Raji (cell line): ENCODE results near the gene PSMA5.

ENCODE experiments used
- POLR2A ChIP-seq: IDR thresholded peaks from 2 replicates; pipeline ENCODE4 v1.6.1; 2011; ENCODE audit warnings: low read depth, low read length, control low read depth; ENCODE audit not compliant: insufficient read depth

The PSMA5 gene

DNA sequence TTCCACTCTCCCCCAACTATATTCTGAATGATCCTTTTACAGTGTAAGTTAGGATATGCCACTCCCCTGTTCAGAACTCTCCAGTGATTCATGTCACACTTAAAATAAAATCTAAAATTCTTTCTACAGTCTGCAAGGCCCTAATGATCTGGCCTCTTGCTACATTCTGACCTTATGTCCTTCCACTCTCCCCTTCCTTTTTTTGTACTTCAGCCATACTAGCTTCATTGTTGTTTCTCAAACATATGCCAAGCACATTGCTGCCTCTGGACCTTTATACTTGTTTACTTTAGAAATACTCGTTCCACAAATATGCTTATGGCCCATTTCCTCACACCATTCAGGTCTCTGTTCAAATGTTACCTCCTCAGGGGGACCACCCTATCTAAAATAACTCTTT, 14.8 kb upstream of the PSMA5 start:
- no peak for TF ChIP-seq POLR2A

DNA sequence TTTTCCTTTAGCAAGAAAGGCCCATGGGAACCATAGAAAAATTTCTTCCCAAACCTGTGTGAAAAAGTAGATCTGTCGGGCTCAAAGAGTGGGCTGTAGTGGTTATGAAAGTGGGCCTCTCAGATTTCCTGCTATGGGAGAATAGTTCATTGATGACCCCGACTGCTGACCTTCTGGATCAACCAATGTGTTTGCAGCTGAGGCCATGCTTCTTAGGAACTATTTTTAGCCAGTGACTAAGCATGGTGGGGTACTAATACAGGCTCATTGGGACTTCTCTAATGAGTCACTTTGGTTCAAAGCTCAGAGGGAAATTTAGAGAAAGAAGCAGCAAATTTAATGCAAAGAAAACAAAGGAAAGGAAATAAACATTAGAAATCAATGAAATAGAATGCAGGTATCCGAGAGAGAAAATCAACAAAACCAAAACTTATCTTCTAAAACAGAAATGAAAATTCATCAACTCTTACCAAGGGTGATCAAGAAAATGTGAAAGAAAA, 12.6 kb upstream of the PSMA5 start:
- TF ChIP-seq POLR2A = no peak

DNA sequence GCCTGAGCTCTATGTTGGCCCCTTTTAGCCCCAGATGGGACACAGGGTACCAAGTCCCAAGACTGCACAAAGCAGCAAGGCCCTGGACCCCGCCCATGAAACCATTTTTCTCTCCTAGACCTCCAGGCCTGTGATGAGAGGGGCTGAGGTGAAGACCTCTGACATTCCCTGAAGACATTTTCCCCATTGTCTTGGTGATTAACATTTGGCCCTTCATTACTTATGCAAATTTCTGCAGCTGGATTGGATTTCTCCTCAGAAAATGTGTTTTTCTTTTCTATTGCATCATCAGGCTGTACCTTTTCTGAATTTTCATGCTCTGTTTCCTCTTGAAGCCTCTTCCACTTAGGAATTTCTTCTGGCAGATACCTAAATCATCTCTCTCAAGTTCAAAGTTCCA, 8.2 kb upstream of the PSMA5 start:
- no peak for TF ChIP-seq POLR2A

DNA sequence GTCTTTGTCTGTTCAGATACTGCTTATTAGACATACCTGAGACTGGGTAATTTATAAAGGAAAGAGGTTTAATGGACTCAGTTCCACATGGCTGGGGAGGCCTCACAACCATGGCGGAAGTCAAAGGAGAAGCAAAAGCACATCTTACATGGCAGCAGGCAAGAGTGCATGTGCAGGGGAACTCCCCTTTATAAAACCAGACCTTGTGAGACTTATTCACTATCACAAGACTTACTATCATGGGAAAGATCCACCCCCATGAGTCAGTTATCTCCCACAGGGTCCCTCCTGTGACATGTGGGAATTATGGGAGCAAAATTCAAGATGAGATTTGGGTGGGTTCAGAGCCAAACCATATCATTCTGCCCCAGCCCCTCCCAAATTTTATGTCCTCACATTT, 7.1 kb upstream of the PSMA5 start:
- TF ChIP-seq POLR2A = no peak

DNA sequence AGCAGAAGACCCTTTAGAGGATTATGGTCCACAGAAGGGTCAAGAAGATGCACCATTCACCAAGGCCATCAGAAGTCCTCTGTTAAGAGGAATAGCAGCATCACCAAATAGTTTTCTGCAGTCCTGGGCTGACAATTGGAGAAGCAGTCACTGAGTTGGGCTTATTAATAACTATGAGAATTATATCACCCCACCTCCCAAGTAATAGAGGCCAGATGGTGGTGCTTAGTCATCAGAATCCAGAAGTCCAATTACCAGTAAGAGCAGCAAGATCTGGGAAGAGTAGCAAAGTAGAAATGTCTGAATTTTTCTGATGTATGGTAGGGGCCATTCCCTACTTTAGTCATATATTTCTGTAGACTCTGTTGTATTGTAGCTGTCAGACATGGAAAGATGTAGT, 6.1 kb upstream of the PSMA5 start:
- TF ChIP-seq POLR2A = no peak

DNA sequence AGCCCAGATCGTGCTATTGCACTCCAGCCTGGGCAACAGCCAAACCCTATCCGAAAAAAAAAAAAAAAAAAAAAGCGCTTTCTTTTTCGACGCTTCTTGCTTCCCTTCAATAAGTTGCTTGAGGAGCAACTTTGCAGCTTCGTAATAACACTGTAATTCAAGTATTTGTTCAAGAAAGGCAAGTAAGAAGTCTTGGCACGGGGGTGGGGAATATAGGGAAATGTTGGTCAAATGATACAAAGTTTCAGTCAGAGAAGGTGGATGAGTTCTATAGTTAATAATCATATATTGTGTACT, 871 bp upstream of the PSMA5 start:
- no peak for TF ChIP-seq POLR2A

DNA sequence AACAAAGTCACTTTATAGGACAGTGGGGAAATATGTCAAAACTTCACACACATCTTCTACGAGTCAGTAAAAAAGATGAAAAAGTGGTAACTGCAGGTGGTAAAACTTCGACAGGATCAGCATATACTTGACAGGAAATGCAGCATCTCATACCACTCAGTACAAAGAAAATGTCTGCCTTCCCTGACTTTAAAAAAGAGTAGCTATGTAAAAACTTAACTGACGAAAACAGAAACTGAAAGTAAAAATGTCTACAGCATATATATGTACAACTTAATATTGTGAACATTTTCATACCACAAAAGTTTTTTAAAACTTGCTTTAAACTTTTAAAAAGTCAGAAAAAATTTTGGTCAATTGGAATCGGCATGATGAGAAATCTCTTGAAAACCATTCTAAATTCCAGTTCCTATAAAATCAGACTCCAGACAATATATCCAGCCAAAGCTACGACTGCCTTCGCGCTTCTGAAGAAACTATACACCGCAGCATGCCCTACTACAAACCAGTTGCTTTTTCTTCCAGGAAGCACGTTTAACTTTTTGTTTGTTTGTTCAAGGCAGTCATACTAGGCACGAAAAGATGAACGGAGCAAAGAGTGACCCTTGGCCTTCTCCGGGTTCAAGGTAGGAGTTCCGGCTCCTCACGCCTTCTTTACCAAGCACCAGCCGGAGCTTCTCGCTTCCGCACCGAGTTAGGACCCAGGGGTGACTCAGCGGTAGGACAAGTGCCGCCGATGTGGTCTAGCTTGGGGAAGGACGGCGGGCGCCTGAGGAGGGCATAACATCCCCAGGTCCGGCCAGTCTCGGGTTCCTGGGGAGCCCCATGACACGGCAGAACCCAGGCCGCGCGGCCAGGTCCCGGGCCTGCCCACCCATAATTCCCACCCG, 612 bp downstream of the PSMA5 start:
- no peak for TF ChIP-seq POLR2A

DNA sequence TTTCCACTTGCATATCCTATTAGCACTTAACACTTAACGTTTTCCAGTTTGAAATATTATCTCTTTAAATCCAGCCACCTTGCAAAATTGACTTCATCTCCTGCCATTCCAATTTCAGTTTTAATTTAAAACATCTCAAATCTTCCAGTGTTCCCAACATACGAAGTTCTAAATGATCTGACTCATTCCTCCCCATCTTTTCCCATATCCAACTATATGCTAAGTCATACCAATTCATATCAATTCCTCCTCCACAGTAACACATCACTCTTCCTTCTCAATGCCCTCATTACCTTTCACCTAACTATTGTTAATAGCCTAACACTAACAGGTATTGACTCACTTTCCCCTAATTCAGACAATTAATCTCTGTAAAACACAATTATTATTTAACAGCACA, 2.8 kb downstream of the PSMA5 start:
- TF ChIP-seq POLR2A = no peak

DNA sequence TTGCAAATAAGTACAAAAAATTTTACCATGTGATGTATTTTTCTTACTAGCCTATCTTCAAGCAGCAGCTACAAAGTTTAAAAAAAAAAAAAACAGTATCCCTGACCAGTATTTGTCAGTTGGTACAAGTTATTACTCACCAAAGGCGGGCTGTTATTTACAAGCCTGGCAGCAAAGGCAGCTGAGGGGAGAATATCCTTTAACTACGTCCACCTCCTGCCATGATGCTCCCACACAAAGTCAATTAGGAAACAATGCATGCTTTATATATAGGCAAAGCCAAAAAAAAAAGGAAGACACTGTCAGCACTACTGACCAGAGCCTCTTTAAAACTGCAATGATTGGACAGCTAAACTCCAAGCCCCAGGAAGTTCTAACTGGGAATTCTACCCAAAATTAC, 13.7 kb downstream of the PSMA5 start:
- TF ChIP-seq POLR2A = no peak

DNA sequence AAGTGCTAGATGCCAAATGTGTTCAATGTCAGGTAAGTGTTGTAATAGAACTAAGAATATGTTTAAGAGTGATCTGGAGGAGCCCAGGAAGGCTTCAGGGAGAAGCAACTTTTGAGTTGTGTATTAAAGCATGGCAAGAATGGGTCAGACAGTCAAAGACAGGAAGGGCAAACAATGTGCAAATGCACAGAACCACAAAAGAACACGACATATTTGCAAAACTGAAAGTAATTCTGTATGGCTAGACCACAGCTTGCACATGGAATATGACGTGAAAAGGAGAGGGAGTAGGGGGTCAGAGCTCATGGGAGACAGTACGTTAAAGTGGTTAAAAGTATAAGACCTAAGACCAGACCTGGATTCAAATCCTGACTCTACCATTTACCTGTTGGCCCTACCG, 21.4 kb downstream of the PSMA5 start:
- no peak for TF ChIP-seq POLR2A

DNA sequence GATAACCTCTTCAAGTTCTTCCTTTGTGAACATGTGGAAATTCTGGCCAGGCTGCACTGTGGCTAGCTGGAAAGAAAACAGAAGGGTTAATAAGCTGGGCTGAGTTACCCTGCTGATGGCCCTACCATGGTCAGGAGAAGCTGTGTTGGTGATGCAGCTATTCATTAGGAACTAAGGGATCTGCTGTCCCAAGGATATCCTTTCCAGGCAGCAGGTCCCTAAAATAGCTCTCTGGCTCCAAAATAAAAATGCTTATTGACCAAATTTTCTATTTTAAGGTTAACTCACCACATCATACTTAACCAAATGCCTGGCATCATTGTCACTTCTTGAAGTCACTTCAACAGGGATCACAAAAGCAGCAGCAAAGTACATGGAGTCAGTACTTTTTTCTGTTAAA, 24.2 kb downstream of the PSMA5 start:
- TF ChIP-seq POLR2A = no peak

DNA sequence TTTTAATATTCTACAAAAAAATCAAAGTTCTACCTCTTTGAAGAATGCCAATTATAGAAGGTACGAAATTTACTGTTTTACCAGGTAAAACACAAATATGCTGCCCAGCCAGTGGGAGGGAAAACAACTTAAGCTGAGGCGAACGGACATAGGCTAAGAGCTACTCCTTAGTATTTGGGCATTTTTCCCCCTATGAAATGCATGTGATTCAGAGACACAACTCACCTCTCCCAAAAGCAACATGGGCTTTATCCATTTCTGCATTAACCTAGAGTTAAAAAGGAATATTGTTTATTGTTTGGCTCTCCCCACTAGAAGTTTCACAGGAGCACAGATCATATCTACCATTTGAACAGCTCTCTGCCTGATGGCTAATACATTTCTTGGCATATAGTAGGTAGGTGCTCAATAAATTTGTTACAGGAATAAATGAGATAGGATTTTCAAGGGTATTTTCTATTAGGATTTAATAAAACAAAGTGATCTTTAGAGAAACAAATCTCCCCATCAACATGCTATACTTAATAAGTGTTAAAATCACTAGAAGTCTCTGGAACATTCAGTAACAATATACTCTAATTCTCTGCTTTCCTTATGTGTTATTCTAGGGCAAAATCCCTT, 26.1 kb downstream of the PSMA5 start:
- TF ChIP-seq POLR2A = no peak

DNA sequence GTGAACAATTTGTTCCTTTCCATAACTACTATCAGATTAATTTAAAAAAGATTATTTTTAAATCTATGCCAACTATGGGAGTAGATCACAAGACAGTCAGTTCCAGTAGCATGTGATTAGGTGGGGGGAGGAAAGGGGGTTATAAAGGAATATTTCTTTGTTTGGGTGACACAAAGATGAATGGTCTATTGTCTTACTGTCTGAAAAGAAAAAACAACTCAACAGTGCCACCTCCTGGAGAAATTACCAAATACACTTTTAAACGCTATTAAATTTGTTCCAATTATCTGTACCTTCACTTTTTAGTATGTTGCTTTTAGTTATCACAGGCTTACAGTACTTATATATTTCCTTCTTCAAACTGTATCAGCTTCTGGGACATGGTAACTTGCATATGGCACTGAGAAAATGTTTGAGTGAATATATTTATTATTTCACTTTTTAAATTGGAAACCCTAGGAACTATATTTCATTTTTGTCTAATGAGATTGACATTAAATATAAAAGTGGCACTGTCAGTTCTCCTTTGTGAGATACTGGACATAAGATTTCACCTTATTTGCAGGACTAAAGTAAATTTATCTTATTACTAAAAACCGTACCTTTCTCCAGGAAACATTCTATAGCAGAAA, 26.8 kb downstream of the PSMA5 start:
- TF ChIP-seq POLR2A = no peak

DNA sequence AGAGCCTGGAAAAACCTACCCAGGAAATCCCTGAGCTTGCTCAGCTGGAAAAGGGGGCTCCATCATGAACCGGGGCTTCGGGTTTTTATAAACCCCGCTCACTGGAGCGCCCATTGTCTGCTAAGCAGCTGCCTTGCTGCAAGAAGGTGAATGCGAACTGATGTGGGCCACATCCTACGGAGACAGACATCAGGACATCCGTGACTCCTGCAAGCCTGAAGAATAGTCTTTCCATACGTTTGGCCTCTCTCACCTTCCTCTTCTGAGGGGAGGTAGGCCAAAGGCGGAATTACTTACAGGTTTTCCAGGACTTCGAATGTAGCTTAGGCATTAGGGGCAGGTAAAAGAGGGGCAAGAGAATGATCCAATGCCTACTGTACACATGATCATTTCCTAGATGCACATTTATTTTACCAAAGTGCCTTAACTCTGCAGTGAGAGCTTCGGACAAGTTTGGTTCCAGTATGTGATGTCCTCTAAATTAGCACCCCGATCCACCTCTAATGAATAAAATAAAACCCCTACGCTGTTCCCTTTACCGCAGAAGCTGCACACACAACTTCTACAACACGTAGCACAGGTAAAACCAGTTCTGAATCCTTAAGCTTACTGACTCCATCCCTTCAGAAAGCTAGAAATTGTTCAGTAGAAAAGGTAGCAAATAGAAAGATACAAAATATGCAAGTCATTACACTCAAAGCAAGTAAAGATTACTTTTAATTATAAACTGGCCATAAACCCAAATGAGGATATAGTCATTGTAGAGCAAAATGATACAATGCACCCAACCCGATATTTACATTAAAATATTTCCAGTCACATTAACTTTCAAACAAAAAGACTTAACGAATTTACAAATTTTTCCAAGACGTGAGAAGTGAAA, 27.7 kb downstream of the PSMA5 start:
- no peak for TF ChIP-seq POLR2A
